GM23338 (cell line): ENCODE measurements around the gene IRF2BP2. TPM values are rescaled to one million over a fixed set of nuclear protein-coding genes. Genes with fewer than 3 reads are reported as not detected.

ENCODE experiments used
- ATAC-seq: fragments of 200-7000 bp; cut with Tn5 transposase; 3 replicates; pipeline ENCODE4 v1.9.1; 2020
- DNase-seq: peaks from one replicate; pipeline ENCODE4 v3.0.0-alpha.2; 2015; ENCODE audit warnings: low spot score
- H2AFZ ChIP-seq: fragments of 200-600 bp; sonication (generic); 2 replicates; pipeline ENCODE4 v1.8.0; 2016; ENCODE audit warnings: antibody characterized with exemption, mild to moderate bottlenecking, moderate library complexity
- H3F3A ChIP-seq: fragments of 200-600 bp; sonication (generic); replicated peaks from 2 replicates; pipeline ENCODE4 v1.8.0; 2017; ENCODE audit warnings: antibody characterized with exemption, mixed run types, low read depth
- H3K27ac ChIP-seq: fragments of 200-600 bp; sonication (generic); 2 replicates; pipeline ENCODE4 v1.6.1; 2016; ENCODE audit warnings: low read depth
- H3K27me3 ChIP-seq: fragments of 200-600 bp; sonication (generic); 2 replicates; pipeline ENCODE4 v1.8.0; 2016; ENCODE audit warnings: mild to moderate bottlenecking, mixed run types, moderate library complexity; ENCODE audit not compliant: insufficient read depth
- H3K36me3 ChIP-seq: fragments of 200-600 bp; sonication (generic); 2 replicates; pipeline ENCODE4 v1.8.0; 2016; ENCODE audit warnings: mild to moderate bottlenecking; ENCODE audit not compliant: insufficient read depth
- H3K4me1 ChIP-seq: fragments of 200-600 bp; sonication (generic); 2 replicates; pipeline ENCODE4 v1.8.0; 2016; ENCODE audit warnings: mild to moderate bottlenecking, moderate library complexity; ENCODE audit not compliant: insufficient read depth
- H3K4me2 ChIP-seq: fragments of 200-600 bp; sonication (generic); 2 replicates; pipeline ENCODE4 v1.7.1; 2017; ENCODE audit warnings: mixed run types
- H3K4me3 ChIP-seq: fragments of 200-600 bp; sonication (generic); 2 replicates; pipeline ENCODE4 v1.6.1; 2016; ENCODE audit warnings: mixed run types
- H3K79me2 ChIP-seq: fragments of 200-600 bp; sonication (generic); replicated peaks from 2 replicates; pipeline ENCODE4 v1.8.0; 2017; ENCODE audit warnings: mild to moderate bottlenecking; ENCODE audit not compliant: insufficient read depth
- H3K9me2 ChIP-seq: fragments of 200-600 bp; sonication (generic); 2 replicates; pipeline ENCODE4 v1.8.0; 2017; ENCODE audit not compliant: insufficient read depth
- H4K20me1 ChIP-seq: fragments of 200-600 bp; sonication (generic); replicated peaks from 2 replicates; pipeline ENCODE4 v1.8.0; 2017; ENCODE audit warnings: mild to moderate bottlenecking; ENCODE audit not compliant: insufficient read depth
- H3K27ac Mint-ChIP-seq: 2 replicates; pipeline ENCODE4 v1.8.0; 2020; ENCODE audit warnings: inconsistent platforms, mild to moderate bottlenecking, moderate library complexity, mixed read lengths
- H3K27me3 Mint-ChIP-seq: 3 replicates; pipeline ENCODE4 v1.8.0; 2022; ENCODE audit warnings: low read depth, mild to moderate bottlenecking, moderate library complexity, mixed read lengths, inconsistent platforms; ENCODE audit not compliant: insufficient read depth, poor library complexity
- H3K36me3 Mint-ChIP-seq: 3 replicates; pipeline ENCODE4 v1.8.0; 2021; ENCODE audit warnings: low read depth, mild to moderate bottlenecking, inconsistent platforms, moderate library complexity, mixed read lengths
- H3K4me1 Mint-ChIP-seq: 3 replicates; pipeline ENCODE4 v1.8.0; 2020; ENCODE audit warnings: mild to moderate bottlenecking, inconsistent platforms, mixed read lengths
- H3K4me3 Mint-ChIP-seq: 3 replicates; pipeline ENCODE4 v1.8.0; 2021; ENCODE audit warnings: moderate library complexity, mild to moderate bottlenecking, inconsistent platforms, mixed read lengths
- H3K9me3 Mint-ChIP-seq: 3 replicates; pipeline ENCODE4 v1.8.0; 2020; ENCODE audit warnings: moderate library complexity, mild to moderate bottlenecking, inconsistent platforms, mixed read lengths
- CREB1 ChIP-seq: fragments of 250-450 bp; sonication (Bioruptor Pico); IDR thresholded peaks from 2 replicates; pipeline ENCODE4 v1.5.0; 2020; ENCODE audit warnings: low read depth, mild to moderate bottlenecking, moderate library complexity
- ETS1 ChIP-seq: IDR thresholded peaks from 2 replicates; pipeline ENCODE4 v1.6.1; 2016; ENCODE audit warnings: antibody characterized with exemption
- EZH2 ChIP-seq: fragments of 200-600 bp; sonication (generic); IDR thresholded peaks from one replicate; pipeline ENCODE4 v1.8.0; 2017; ENCODE audit warnings: antibody characterized with exemption, mild to moderate bottlenecking, low read depth; ENCODE audit not compliant: unreplicated experiment
- EZH2phosphoT487 ChIP-seq: fragments of 200-600 bp; sonication (generic); IDR thresholded peaks from one replicate; pipeline ENCODE4 v1.8.1; 2018; ENCODE audit warnings: antibody characterized with exemption; ENCODE audit not compliant: unreplicated experiment
- JUNB ChIP-seq: IDR thresholded peaks from one replicate; pipeline ENCODE4 v1.6.1; 2016; ENCODE audit warnings: antibody characterized with exemption; ENCODE audit not compliant: unreplicated experiment
- NANOG ChIP-seq: IDR thresholded peaks from 2 replicates; pipeline ENCODE4 v1.6.1; 2016; ENCODE audit warnings: antibody characterized with exemption, borderline replicate concordance
- POLR2AphosphoS5 ChIP-seq: IDR thresholded peaks from 2 replicates; pipeline ENCODE4 v1.6.1; 2016; ENCODE audit warnings: antibody characterized with exemption, low read depth
- STAT1 ChIP-seq: IDR thresholded peaks from one replicate; pipeline ENCODE4 v1.6.1; 2016; ENCODE audit warnings: antibody characterized with exemption; ENCODE audit not compliant: unreplicated experiment
- ZNF114 ChIP-seq: fragments of 250-450 bp; sonication (Bioruptor Pico); IDR thresholded peaks from 2 replicates; pipeline ENCODE4 v1.5.0; 2020; ENCODE audit warnings: mild to moderate bottlenecking, moderate library complexity
- ZNF331 ChIP-seq: fragments of 250-450 bp; sonication (Bioruptor Pico); IDR thresholded peaks from 2 replicates; pipeline ENCODE4 v1.5.0; 2020; ENCODE audit warnings: low read depth, mild to moderate bottlenecking, moderate library complexity
- ZNF462 ChIP-seq: fragments of 250-450 bp; sonication (Bioruptor Pico); IDR thresholded peaks from 2 replicates; pipeline ENCODE4 v1.5.0; 2020; ENCODE audit warnings: mild to moderate bottlenecking, moderate library complexity
- polyA plus RNA-seq: library from polyadenylated mRNA; unstranded; fragments of >200 nt; fragmentation: Nextera tagmentation; extraction: Ambion mirVana; gene quantifications from 2 replicates; pipeline ENCODE4 v1.2.1, GENCODE V29; 2016
- total RNA-seq: library from RNA; depleted of rRNA; stranded (reverse); fragments of >200 nt; shearing (Covaris generic); gene quantifications from 2 replicates; pipeline ENCODE4 v1.2.3, GENCODE V29; 2014
- TF ChIP-seq, protein P1 (sequence below): IDR thresholded peaks from one replicate; pipeline ENCODE4 v1.6.1; 2018; ENCODE audit warnings: antibody characterized with exemption; ENCODE audit not compliant: unreplicated experiment
- TF ChIP-seq, protein P2 (sequence below), 2 experiments: fragments of 200-600 bp in 1 of 2; sonication (generic) in 1 of 2; conservative IDR thresholded peaks; 2 replicates each; pipeline versions ENCODE4 v1.5.1 to v1.6.1; 2016 to 2017; ENCODE audit warnings: antibody characterized with exemption in 2 of 2, low read depth in 2 of 2, mild to moderate bottlenecking in 2 of 2, moderate library complexity in 1 of 2

The IRF2BP2 gene
- total and polyA plus RNA-seq, 2 experiments from 2014 or later: 19.4 to 62.4 TPM

GRCh38 chr1:234601301-234602017 is 8.5 kb downstream of the IRF2BP2 start:
- peaks cover 70% of the 10 kb centered on the region for H3K4me1 ChIP-seq
- Mint-ChIP-seq H3K27me3 (peaks cover 4% of the 10 kb centered on the region), H3K4me3 (peak overlapping the region; percentile 71), H3K4me1 (peaks cover 57% of the 10 kb centered on the region), H3K9me3 (peaks cover 2% of the 10 kb centered on the region; the same call in 1 of the 3 replicates), H3K36me3 (peaks cover 24% of the 10 kb centered on the region), H3K27ac (0 out of 2 replicates have a peak overlapping the region, but pooled peaks have one; percentile 80)
- DNase-seq (peak; percentile 54), ATAC-seq (no peak)
- peaks cover 16% of the 10 kb centered on the region for H4K20me1 ChIP-seq
- peak overlapping the region; percentile 57; the same call in 1 of the 2 replicates for H3K4me3 ChIP-seq
- no peaks in the 10 kb centered on the region for H3F3A ChIP-seq
- H3K27me3 ChIP-seq: no peaks in the 10 kb centered on the region
- H3K36me3 ChIP-seq: peaks cover 8% of the 10 kb centered on the region; the same call in 1 of the 2 replicates
- TF ChIP-seq ZNF331: no peak
- TF ChIP-seq, protein P1, sequence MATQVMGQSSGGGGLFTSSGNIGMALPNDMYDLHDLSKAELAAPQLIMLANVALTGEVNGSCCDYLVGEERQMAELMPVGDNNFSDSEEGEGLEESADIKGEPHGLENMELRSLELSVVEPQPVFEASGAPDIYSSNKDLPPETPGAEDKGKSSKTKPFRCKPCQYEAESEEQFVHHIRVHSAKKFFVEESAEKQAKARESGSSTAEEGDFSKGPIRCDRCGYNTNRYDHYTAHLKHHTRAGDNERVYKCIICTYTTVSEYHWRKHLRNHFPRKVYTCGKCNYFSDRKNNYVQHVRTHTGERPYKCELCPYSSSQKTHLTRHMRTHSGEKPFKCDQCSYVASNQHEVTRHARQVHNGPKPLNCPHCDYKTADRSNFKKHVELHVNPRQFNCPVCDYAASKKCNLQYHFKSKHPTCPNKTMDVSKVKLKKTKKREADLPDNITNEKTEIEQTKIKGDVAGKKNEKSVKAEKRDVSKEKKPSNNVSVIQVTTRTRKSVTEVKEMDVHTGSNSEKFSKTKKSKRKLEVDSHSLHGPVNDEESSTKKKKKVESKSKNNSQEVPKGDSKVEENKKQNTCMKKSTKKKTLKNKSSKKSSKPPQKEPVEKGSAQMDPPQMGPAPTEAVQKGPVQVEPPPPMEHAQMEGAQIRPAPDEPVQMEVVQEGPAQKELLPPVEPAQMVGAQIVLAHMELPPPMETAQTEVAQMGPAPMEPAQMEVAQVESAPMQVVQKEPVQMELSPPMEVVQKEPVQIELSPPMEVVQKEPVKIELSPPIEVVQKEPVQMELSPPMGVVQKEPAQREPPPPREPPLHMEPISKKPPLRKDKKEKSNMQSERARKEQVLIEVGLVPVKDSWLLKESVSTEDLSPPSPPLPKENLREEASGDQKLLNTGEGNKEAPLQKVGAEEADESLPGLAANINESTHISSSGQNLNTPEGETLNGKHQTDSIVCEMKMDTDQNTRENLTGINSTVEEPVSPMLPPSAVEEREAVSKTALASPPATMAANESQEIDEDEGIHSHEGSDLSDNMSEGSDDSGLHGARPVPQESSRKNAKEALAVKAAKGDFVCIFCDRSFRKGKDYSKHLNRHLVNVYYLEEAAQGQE: no peak
- no peak for TF ChIP-seq EZH2
- no peak for TF ChIP-seq NANOG
- no peak for TF ChIP-seq STAT1
- TF ChIP-seq, protein P2, sequence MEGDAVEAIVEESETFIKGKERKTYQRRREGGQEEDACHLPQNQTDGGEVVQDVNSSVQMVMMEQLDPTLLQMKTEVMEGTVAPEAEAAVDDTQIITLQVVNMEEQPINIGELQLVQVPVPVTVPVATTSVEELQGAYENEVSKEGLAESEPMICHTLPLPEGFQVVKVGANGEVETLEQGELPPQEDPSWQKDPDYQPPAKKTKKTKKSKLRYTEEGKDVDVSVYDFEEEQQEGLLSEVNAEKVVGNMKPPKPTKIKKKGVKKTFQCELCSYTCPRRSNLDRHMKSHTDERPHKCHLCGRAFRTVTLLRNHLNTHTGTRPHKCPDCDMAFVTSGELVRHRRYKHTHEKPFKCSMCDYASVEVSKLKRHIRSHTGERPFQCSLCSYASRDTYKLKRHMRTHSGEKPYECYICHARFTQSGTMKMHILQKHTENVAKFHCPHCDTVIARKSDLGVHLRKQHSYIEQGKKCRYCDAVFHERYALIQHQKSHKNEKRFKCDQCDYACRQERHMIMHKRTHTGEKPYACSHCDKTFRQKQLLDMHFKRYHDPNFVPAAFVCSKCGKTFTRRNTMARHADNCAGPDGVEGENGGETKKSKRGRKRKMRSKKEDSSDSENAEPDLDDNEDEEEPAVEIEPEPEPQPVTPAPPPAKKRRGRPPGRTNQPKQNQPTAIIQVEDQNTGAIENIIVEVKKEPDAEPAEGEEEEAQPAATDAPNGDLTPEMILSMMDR (conservative IDR thresholded peaks at IDR 0.05; ENCODE audit: low read depth in 2 of 2): no peak
- TF ChIP-seq EZH2phosphoT487: no peak
- no peak for TF ChIP-seq ZNF462 (CRISPR knock-in tag)
- no peak for TF ChIP-seq POLR2AphosphoS5
- TF ChIP-seq JUNB: no peak
- no peak for TF ChIP-seq ZNF114
- TF ChIP-seq ETS1: no peak
- no peak for TF ChIP-seq CREB1 (CRISPR knock-in tag)
- H3K9me2 ChIP-seq: no peaks in the 10 kb centered on the region
- peak overlapping the region; percentile 80 for H3K4me2 ChIP-seq
- no peak overlapping the region for H2AFZ ChIP-seq
- H3K79me2 ChIP-seq: peaks cover 47% of the 10 kb centered on the region
- H3K27ac ChIP-seq: 0 out of 2 replicates have a peak overlapping the region, but pooled peaks have one; percentile 96
